ENCODE results near the gene MAML3. TPM values are rescaled to one million over a fixed set of nuclear protein-coding genes. Genes with fewer than 3 reads are reported as not detected.

Gene MAML3
- total and polyA plus RNA-seq, 7 experiments from 2014 or later, result 0.53 to 9.4 (median 3.3) TPM

- CTCF ChIA-PET, result interaction anchor here (0.7 to 1.7 kb wide), 5 partner anchors 11 to 204 kb away, joined by 3 to 5 read pairs (median 3); no protein-coding TSS in a partner anchor
- H3K4me1 Mint-ChIP-seq, result peaks cover 0 to 36% (median 23%) of the 10 kb centered on the region in 7 donors
Observed at GRCh38 chr4:140149846-140150635, 3.9 kb downstream of the MAML3 start.

GRCh38 chr4:140144050-140144449 lies 9.9 kb downstream of the MAML3 start:
- peaks cover 0 to 2% (median 0%) of the 10 kb centered on the region in 5 donors for H3K36me3 Mint-ChIP-seq
- ChIA-PET POLR2A (interaction anchor here (0.6 to 1.9 kb wide), 3 partner anchors 9 to 19 kb away, joined by 3 to 5 read pairs (median 4); partner anchors contain the start of gene MAML3), CTCF (interaction anchor here (0.6 to 1.1 kb wide), 2 partner anchors 28 to 49 kb away, joined by 3 to 4 read pairs; no protein-coding TSS in a partner anchor)
- peak overlapping the region in 5 of 9 donors; percentile 14 to 80 (median 41) for H3K27ac Mint-ChIP-seq
- H3K36me3 ChIP-seq (ENCODE audit: control insufficient read depth in 2 of 3, insufficient read depth in 3 of 3, low read length in 3 of 3), result no peaks in the 10 kb centered on the region
- intact Hi-C loops (cut with micrococcal nuclease), result no loop called here
- no peak overlapping the region for H3K4me3 ChIP-seq (ENCODE audit: low read length)
- peaks cover 0 to 61% (median 0%) of the 10 kb centered on the region in 5 donors for H3K27me3 Mint-ChIP-seq
- H3K4me1 ChIP-seq (ENCODE audit: control insufficient read depth in 2 of 2, insufficient read depth in 2 of 2, low read length in 2 of 2), result no peaks in the 10 kb centered on the region
- H3K9me3 Mint-ChIP-seq, result peaks cover 0 to 1% (median 0%) of the 10 kb centered on the region in 11 donors
- H3K4me3 Mint-ChIP-seq, result peak overlapping the region in 4 of 10 donors; percentile 4 to 56 (median 38)
- no peak for ATAC-seq
- no peaks in the 10 kb centered on the region for H3K27me3 ChIP-seq (ENCODE audit: control insufficient read depth in 2 of 2, insufficient read depth in 2 of 2, low read length in 2 of 2)
- no peak overlapping the region for H3K27ac ChIP-seq (ENCODE audit: low read depth, low read length)
- peaks cover 8 to 39% (median 30%) of the 10 kb centered on the region in 7 donors for H3K4me1 Mint-ChIP-seq
- no peak for DNase-seq
- H3K9me3 ChIP-seq (ENCODE audit: control insufficient read depth in 2 of 3, low read length in 3 of 3), result no peaks in the 10 kb centered on the region

More at GRCh38 chr4:140149846-140150635, 3.9 kb downstream of the MAML3 start:
- Histone ChIP-seq H3K9me3 (ENCODE audit: control insufficient read depth in 2 of 3, low read length in 3 of 3) (no peaks in the 10 kb centered on the region), H3K27ac (ENCODE audit: low read depth, low read length) (peak overlapping the region; percentile 84), H3K4me3 (ENCODE audit: low read length) (peak overlapping the region; percentile 99), H3K36me3 (ENCODE audit: control insufficient read depth in 2 of 3, insufficient read depth in 3 of 3, low read length in 3 of 3) (peaks cover 0 to 5% (median 0%) of the 10 kb centered on the region in 3 experiments), H3K27me3 (ENCODE audit: control insufficient read depth in 2 of 2, insufficient read depth in 2 of 2, low read length in 2 of 2) (no peaks in the 10 kb centered on the region), H3K4me1 (ENCODE audit: control insufficient read depth in 2 of 2, insufficient read depth in 2 of 2, low read length in 2 of 2) (peaks cover 0 to 13% of the 10 kb centered on the region in 2 donors)
- Mint-ChIP-seq H3K4me3 (peak overlapping the region; percentile 89 to 100 (median 98)), H3K27ac (peak overlapping the region; percentile 89 to 99 (median 94)), H3K9me3 (peaks cover 0 to 4% (median 0%) of the 10 kb centered on the region in 11 donors), H3K27me3 (peaks cover 0 to 71% (median 0%) of the 10 kb centered on the region in 5 donors), H3K36me3 (peaks cover 0 to 3% (median 0%) of the 10 kb centered on the region in 5 donors)
- peak; percentile 26 for ATAC-seq
- peak; percentile 34 to 80 (median 74) for DNase-seq
- intact Hi-C loops (cut with micrococcal nuclease), result loop anchor here (1.0 to 10.0 kb wide), 25 partner anchors 18 to 1135 kb away; partner anchors contain the start of genes ELMOD2 (in 2 of the 2), NAA15 (in 1 of the 2), NDUFC1 (in 1 of the 2) and NOCT (in 1 of the 2)
- POLR2A ChIA-PET, result interaction anchor here (1.0 to 8.0 kb wide), 13 partner anchors 8 to 102 kb away, joined by 3 to 53 read pairs (median 5); no protein-coding TSS in a partner anchor

GRCh38 chr4:140141210-140141835 lies 12.7 kb downstream of the MAML3 start:
- CTCF ChIA-PET, result no interaction called here
- no peak overlapping the region for H3K27ac Mint-ChIP-seq
- Histone ChIP-seq H3K9me3 (ENCODE audit: control insufficient read depth in 2 of 3, low read length in 3 of 3) (no peaks in the 10 kb centered on the region), H3K27me3 (ENCODE audit: control insufficient read depth in 2 of 2, insufficient read depth in 2 of 2, low read length in 2 of 2) (no peaks in the 10 kb centered on the region), H3K27ac (ENCODE audit: low read depth, low read length) (no peak overlapping the region), H3K36me3 (ENCODE audit: control insufficient read depth in 2 of 3, insufficient read depth in 3 of 3, low read length in 3 of 3) (no peaks in the 10 kb centered on the region), H3K4me1 (ENCODE audit: control insufficient read depth in 2 of 2, insufficient read depth in 2 of 2, low read length in 2 of 2) (no peaks in the 10 kb centered on the region), H3K4me3 (ENCODE audit: low read length) (no peak overlapping the region)
- POLR2A ChIA-PET, result interaction anchor here (1.2 to 1.3 kb wide), 2 partner anchors 9 to 13 kb away, joined by 3 to 6 read pairs; no protein-coding TSS in a partner anchor
- intact Hi-C loops (cut with micrococcal nuclease), result no loop called here
- peaks cover 0 to 59% (median 0%) of the 10 kb centered on the region in 5 donors for H3K27me3 Mint-ChIP-seq
- H3K9me3 Mint-ChIP-seq, result peaks cover 0 to 1% (median 0%) of the 10 kb centered on the region in 11 donors
- H3K36me3 Mint-ChIP-seq, result peaks cover 0 to 6% (median 0%) of the 10 kb centered on the region in 5 donors
- no peak overlapping the region for H3K4me3 Mint-ChIP-seq
- DNase-seq, result no peak
- H3K4me1 Mint-ChIP-seq, result peaks cover 13 to 35% (median 30%) of the 10 kb centered on the region in 7 donors
- ATAC-seq, result no peak

GRCh38 chr4:140140566-140140965 lies 13.4 kb downstream of the MAML3 start:
- Mint-ChIP-seq H3K4me1 (peaks cover 13 to 35% (median 30%) of the 10 kb centered on the region in 7 donors), H3K27ac (peak overlapping the region in 1 of 9 donors; percentile 9), H3K27me3 (peaks cover 0 to 64% (median 0%) of the 10 kb centered on the region in 5 donors), H3K9me3 (peaks cover 0 to 1% (median 0%) of the 10 kb centered on the region in 11 donors), H3K36me3 (peaks cover 0 to 6% (median 0%) of the 10 kb centered on the region in 5 donors), H3K4me3 (no peak overlapping the region)
- CTCF ChIA-PET, result no interaction called here
- Histone ChIP-seq H3K9me3 (ENCODE audit: control insufficient read depth in 2 of 3, low read length in 3 of 3) (no peaks in the 10 kb centered on the region), H3K27ac (ENCODE audit: low read depth, low read length) (no peak overlapping the region), H3K27me3 (ENCODE audit: control insufficient read depth in 2 of 2, insufficient read depth in 2 of 2, low read length in 2 of 2) (no peaks in the 10 kb centered on the region), H3K4me1 (ENCODE audit: control insufficient read depth in 2 of 2, insufficient read depth in 2 of 2, low read length in 2 of 2) (no peaks in the 10 kb centered on the region), H3K36me3 (ENCODE audit: control insufficient read depth in 2 of 3, insufficient read depth in 3 of 3, low read length in 3 of 3) (no peaks in the 10 kb centered on the region), H3K4me3 (ENCODE audit: low read length) (no peak overlapping the region)
- POLR2A ChIA-PET, result interaction anchor here (0.9 to 3.6 kb wide), 3 partner anchors 10 to 19 kb away, joined by 3 to 13 read pairs (median 4); no protein-coding TSS in a partner anchor
- DNase-seq, result no peak
- no peak for ATAC-seq
- intact Hi-C loops (cut with micrococcal nuclease), result no loop called here

GRCh38 chr4:140138428-140138827 lies 15.6 kb downstream of the MAML3 start:
- Histone ChIP-seq H3K36me3 (ENCODE audit: control insufficient read depth in 2 of 3, insufficient read depth in 3 of 3, low read length in 3 of 3) (no peaks in the 10 kb centered on the region), H3K4me3 (ENCODE audit: low read length) (no peak overlapping the region), H3K27ac (ENCODE audit: low read depth, low read length) (no peak overlapping the region), H3K9me3 (ENCODE audit: control insufficient read depth in 2 of 3, low read length in 3 of 3) (no peaks in the 10 kb centered on the region), H3K27me3 (ENCODE audit: control insufficient read depth in 2 of 2, insufficient read depth in 2 of 2, low read length in 2 of 2) (no peaks in the 10 kb centered on the region), H3K4me1 (ENCODE audit: control insufficient read depth in 2 of 2, insufficient read depth in 2 of 2, low read length in 2 of 2) (no peaks in the 10 kb centered on the region)
- Mint-ChIP-seq H3K27ac (peak overlapping the region in 1 of 9 donors; percentile 62), H3K9me3 (no peaks in the 10 kb centered on the region), H3K4me3 (no peak overlapping the region), H3K27me3 (peaks cover 0 to 65% (median 0%) of the 10 kb centered on the region in 5 donors), H3K4me1 (peaks cover 11 to 27% (median 18%) of the 10 kb centered on the region in 7 donors), H3K36me3 (peaks cover 0 to 6% (median 3%) of the 10 kb centered on the region in 5 donors)
- DNase-seq (no peak), ATAC-seq (no peak)
- intact Hi-C loops (cut with micrococcal nuclease), result no loop called here
- POLR2A ChIA-PET, result interaction anchor here (0.7 to 3.6 kb wide), 3 partner anchors 9 to 54 kb away, joined by 3 to 13 read pairs (median 4); no protein-coding TSS in a partner anchor
- CTCF ChIA-PET, result interaction anchor here (1.4 kb wide), 1 partner anchor 9 kb away, joined by 3 read pairs; no protein-coding TSS in a partner anchor

- Histone ChIP-seq H3K4me3 (ENCODE audit: low read length) (no peak overlapping the region), H3K9me3 (ENCODE audit: control insufficient read depth in 2 of 3, low read length in 3 of 3) (no peaks in the 10 kb centered on the region), H3K27ac (ENCODE audit: low read depth, low read length) (no peak overlapping the region), H3K36me3 (ENCODE audit: control insufficient read depth in 2 of 3, insufficient read depth in 3 of 3, low read length in 3 of 3) (no peaks in the 10 kb centered on the region), H3K4me1 (ENCODE audit: control insufficient read depth in 2 of 2, insufficient read depth in 2 of 2, low read length in 2 of 2) (no peaks in the 10 kb centered on the region), H3K27me3 (ENCODE audit: control insufficient read depth in 2 of 2, insufficient read depth in 2 of 2, low read length in 2 of 2) (no peaks in the 10 kb centered on the region)
- H3K4me1 Mint-ChIP-seq, result peaks cover 9 to 22% (median 13%) of the 10 kb centered on the region in 7 donors
- H3K27ac Mint-ChIP-seq, result peak overlapping the region in 2 of 9 donors; percentile 28 to 32
- H3K4me3 Mint-ChIP-seq, result peak overlapping the region in 1 of 10 donors; percentile 32
- ATAC-seq (no peak), DNase-seq (no peak)
- intact Hi-C loops (cut with micrococcal nuclease), result no loop called here
- peaks cover 0 to 6% (median 3%) of the 10 kb centered on the region in 5 donors for H3K36me3 Mint-ChIP-seq
- peaks cover 0 to 59% (median 0%) of the 10 kb centered on the region in 5 donors for H3K27me3 Mint-ChIP-seq
- CTCF ChIA-PET, result interaction anchor here (1.4 kb wide), 1 partner anchor 10 kb away, joined by 3 read pairs; no protein-coding TSS in a partner anchor
- POLR2A ChIA-PET, result interaction anchor here (0.7 to 3.6 kb wide), 2 partner anchors 13 to 53 kb away, joined by 3 to 13 read pairs; no protein-coding TSS in a partner anchor
- H3K9me3 Mint-ChIP-seq, result no peaks in the 10 kb centered on the region
Observed at GRCh38 chr4:140137671-140138070, 16.3 kb downstream of the MAML3 start.

Data from naive thymus-derived CD4-positive, alpha-beta T cell (primary cell).